ENCODE results near the gene MTM1. TPM values are rescaled to one million over a fixed set of nuclear protein-coding genes. Genes with fewer than 3 reads are reported as not detected.

Gene MTM1
- total and polyA plus RNA-seq, 2 experiments from 2014 or later: 8.7 to 15.4 TPM

DNA sequence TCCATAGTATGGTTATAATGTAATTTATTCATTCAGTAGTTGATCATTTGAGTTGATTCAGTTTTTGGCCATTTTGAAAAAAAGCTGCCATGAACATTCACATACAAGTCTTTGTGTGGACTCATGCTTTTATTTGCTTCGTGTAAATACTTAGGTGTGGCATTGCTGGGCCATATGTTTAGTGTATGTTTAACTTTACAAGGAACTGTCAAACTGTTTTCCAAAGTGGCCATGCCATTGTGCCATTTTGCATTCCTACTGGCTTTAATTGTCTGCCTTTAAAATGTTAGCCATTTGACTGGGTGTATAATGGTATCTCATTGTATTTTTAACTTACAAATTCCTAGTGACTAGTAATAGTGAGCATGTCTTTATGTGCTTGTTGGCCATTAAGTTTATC, 8.8 kb downstream of the MTM1 start:
- WGBS (ENCODE audit: low lambda C conversion rate, missing lambda C conversion rate): 31% methylated on average over 1 of the region's 1 CpG
- no peak overlapping the region for H3K27ac ChIP-seq
- no peak overlapping the region for H3K4me3 ChIP-seq
- H4K20me1 ChIP-seq (ENCODE audit: insufficient read depth, poor library complexity, severe bottlenecking): peaks cover 3% of the 10 kb centered on the region
- no peaks in the 10 kb centered on the region for H3K9me2 ChIP-seq (replicated peaks; ENCODE audit: insufficient read depth)
- H3K4me2 ChIP-seq: no peak overlapping the region
- peaks cover 3% of the 10 kb centered on the region for H3K4me1 ChIP-seq (ENCODE audit: insufficient read depth)
- no peaks in the 10 kb centered on the region for H3K36me3 ChIP-seq (replicated peaks; ENCODE audit: insufficient read depth, low read depth)
- no peaks in the 10 kb centered on the region for H3K27me3 ChIP-seq
- TF ChIP-seq EZH2phosphoT487 (IDR thresholded peaks at IDR 0.05; ENCODE audit: low read depth, severe bottlenecking, unreplicated experiment): no peak
- TF ChIP-seq EZH2 (IDR thresholded peaks at IDR 0.05; ENCODE audit: borderline replicate concordance): no peak
- TF ChIP-seq CTCF (IDR thresholded peaks at IDR 0.05; ENCODE audit: poor library complexity): no peak
- H3K79me2 ChIP-seq: peaks cover 70% of the 10 kb centered on the region
- no peak for DNase-seq (ENCODE audit: low spot score)
- H2AFZ ChIP-seq: no peak overlapping the region
- H3K9me3 ChIP-seq (ENCODE audit: low read depth): peaks cover 6% of the 10 kb centered on the region

- TF ChIP-seq EZH2 (IDR thresholded peaks at IDR 0.05; ENCODE audit: borderline replicate concordance): no peak
- no peaks in the 10 kb centered on the region for H3K27me3 ChIP-seq
- H3K9me3 ChIP-seq (ENCODE audit: low read depth): peaks cover 6% of the 10 kb centered on the region
- H3K27ac ChIP-seq: no peak overlapping the region
- peaks cover 3% of the 10 kb centered on the region for H4K20me1 ChIP-seq (ENCODE audit: insufficient read depth, poor library complexity, severe bottlenecking)
- H3K4me2 ChIP-seq: no peak overlapping the region
- WGBS (ENCODE audit: low lambda C conversion rate, missing lambda C conversion rate): 79% methylated on average over 4 of the region's 4 CpGs
- H3K9me2 ChIP-seq (replicated peaks; ENCODE audit: insufficient read depth): no peaks in the 10 kb centered on the region
- H3K4me3 ChIP-seq: no peak overlapping the region
- no peaks in the 10 kb centered on the region for H3K4me1 ChIP-seq (ENCODE audit: insufficient read depth)
- no peaks in the 10 kb centered on the region for H3K36me3 ChIP-seq (replicated peaks; ENCODE audit: insufficient read depth, low read depth)
- H2AFZ ChIP-seq: no peak overlapping the region
- H3K79me2 ChIP-seq: peaks cover 53% of the 10 kb centered on the region
- no peak for DNase-seq (ENCODE audit: low spot score)
Observed at GRCh38 chrX:150581093-150581775, 12.8 kb downstream of the MTM1 start.

DNA sequence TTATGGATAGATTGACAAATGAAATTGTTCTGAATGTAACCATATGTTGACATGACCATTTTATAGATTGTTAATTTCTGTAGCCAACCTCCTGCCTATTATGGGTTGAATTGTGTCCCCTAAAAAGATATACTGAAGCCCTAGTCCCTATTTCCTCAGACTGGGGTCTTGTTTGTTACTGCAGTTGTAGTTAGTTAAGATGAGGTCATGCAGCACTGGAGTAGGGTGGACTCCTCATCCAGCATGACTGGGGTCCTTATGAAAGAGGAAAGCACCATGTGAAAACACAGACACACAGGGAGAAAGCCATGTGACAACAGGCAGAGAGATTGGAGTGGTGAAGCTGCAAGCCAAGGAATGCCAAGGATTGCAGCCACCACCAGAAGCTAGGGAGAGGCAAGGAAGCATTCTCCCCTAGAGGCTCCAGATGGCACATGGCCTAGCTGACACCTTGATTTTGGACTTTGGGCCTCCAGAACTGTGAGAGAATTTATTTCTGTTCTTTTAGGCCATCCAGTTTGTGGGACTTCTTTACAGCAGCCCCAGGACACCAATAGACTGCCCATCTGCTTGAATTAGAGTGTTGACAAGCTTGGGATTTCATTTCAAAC, 14.0 kb downstream of the MTM1 start:
- H2AFZ ChIP-seq: no peak overlapping the region
- H3K79me2 ChIP-seq: peaks cover 44% of the 10 kb centered on the region
- no peaks in the 10 kb centered on the region for H3K4me1 ChIP-seq (ENCODE audit: insufficient read depth)
- H3K4me2 ChIP-seq: no peak overlapping the region
- TF ChIP-seq EZH2 (IDR thresholded peaks at IDR 0.05; ENCODE audit: borderline replicate concordance) (no peak), EZH2phosphoT487 (IDR thresholded peaks at IDR 0.05; ENCODE audit: low read depth, severe bottlenecking, unreplicated experiment) (no peak), CTCF (IDR thresholded peaks at IDR 0.05; ENCODE audit: poor library complexity) (no peak)
- no peaks in the 10 kb centered on the region for H3K9me2 ChIP-seq (replicated peaks; ENCODE audit: insufficient read depth)
- no peaks in the 10 kb centered on the region for H3K36me3 ChIP-seq (replicated peaks; ENCODE audit: insufficient read depth, low read depth)
- H3K27me3 ChIP-seq: no peaks in the 10 kb centered on the region
- H3K27ac ChIP-seq: no peak overlapping the region
- no peak for DNase-seq (ENCODE audit: low spot score)
- H4K20me1 ChIP-seq (ENCODE audit: insufficient read depth, poor library complexity, severe bottlenecking): peaks cover 3% of the 10 kb centered on the region
- H3K9me3 ChIP-seq (ENCODE audit: low read depth): peaks cover 6% of the 10 kb centered on the region
- H3K4me3 ChIP-seq: no peak overlapping the region

Measured in hepatocyte (in vitro differentiated cells).